SK-N-SH (cell line): ENCODE results near the gene CNTROB. TPM values are rescaled to one million over a fixed set of nuclear protein-coding genes. Genes with fewer than 3 reads are reported as not detected.

ENCODE experiments used
- CTCF ChIA-PET: fragments of 300-600, 350-600 bp; formaldehyde crosslinking; extraction: SDS; loops from one replicate; lab custom pipeline; 2021; lab: Yijun Ruan, JAX
- POLR2A ChIA-PET: fragments of 350-600 bp; sonication (Branson Sonifier 250); formaldehyde crosslinking; extraction: SDS; loops from one replicate; lab custom pipeline; 2020; ENCODE audit warnings: antibody characterized with exemption, inconsistent platforms; lab: Yijun Ruan, JAX
- DNase-seq: peaks from one replicate; pipeline ENCODE4 v3.0.0; 2012
- H2AFZ ChIP-seq: fragments of 200-600 bp; sonication (generic); 2 replicates; pipeline ENCODE4 v1.8.1; 2016; ENCODE audit warnings: antibody characterized with exemption, mild to moderate bottlenecking, low read depth
- H3F3A ChIP-seq: fragments of 200-600 bp; sonication (generic); replicated peaks from 2 replicates; pipeline ENCODE3; 2016; ENCODE audit warnings: antibody characterized with exemption, mild to moderate bottlenecking; ENCODE audit not compliant: insufficient read depth
- H3K27ac ChIP-seq, 2 experiments: fragments of 200-500 bp in 1 of 2; fragments of 200-600 bp in 1 of 2; sonication (Bioruptor generic) in 1 of 2; sonication (generic), shearing (Covaris generic) in 1 of 2; 2 replicates each; pipeline versions ENCODE4 v1.5.1 to v1.6.1; 2014 to 2016; ENCODE audit warnings: low read depth in 2 of 2, inconsistent platforms in 1 of 2, low read length in 1 of 2, mild to moderate bottlenecking in 1 of 2, mixed read lengths in 1 of 2
- H3K27me3 ChIP-seq: fragments of 200-600 bp; sonication (generic), shearing (Covaris generic); 2 replicates; pipeline ENCODE4 v1.6.1; 2016; ENCODE audit warnings: mixed run types; ENCODE audit not compliant: insufficient read depth
- H3K36me3 ChIP-seq, 2 experiments: fragments of 200-500 bp in 1 of 2; fragments of 200-600 bp in 1 of 2; sonication (Bioruptor generic) in 1 of 2; sonication (generic) in 1 of 2; replicated peaks in 1 of 2; 2 replicates each; pipeline versions ENCODE3 to v1.5.1; 2014 to 2016; ENCODE audit warnings: low read length in 1 of 2, mild to moderate bottlenecking in 1 of 2; ENCODE audit not compliant: insufficient read depth in 2 of 2, control insufficient read depth in 1 of 2
- H3K4me1 ChIP-seq, 2 experiments: fragments of 200-500 bp in 1 of 2; fragments of 200-600 bp in 1 of 2; sonication (Bioruptor generic) in 1 of 2; sonication (generic), shearing (Covaris generic) in 1 of 2; 2 replicates each; pipeline versions ENCODE4 v1.5.1 to v1.6.1; 2014 to 2016; ENCODE audit warnings: low read depth in 1 of 2, low read length in 1 of 2, mixed run types in 1 of 2; ENCODE audit not compliant: insufficient read depth in 2 of 2, control insufficient read depth in 1 of 2
- H3K4me2 ChIP-seq: fragments of 200-600 bp; sonication (generic), shearing (Covaris generic); 2 replicates; pipeline ENCODE4 v1.6.1; 2017; ENCODE audit warnings: mixed run types
- H3K4me3 ChIP-seq, 2 experiments: fragments of 200-500 bp in 1 of 2; fragments of 200-600 bp in 1 of 2; sonication (Bioruptor generic) in 1 of 2; sonication (generic), shearing (Covaris generic) in 1 of 2; 2 replicates each; pipeline versions ENCODE4 v1.5.1 to v1.8.1; 2014 to 2016; ENCODE audit warnings: low read depth in 2 of 2, inconsistent platforms in 1 of 2, low read length in 1 of 2, mild to moderate bottlenecking in 1 of 2, mixed read lengths in 1 of 2, moderate library complexity in 1 of 2
- H3K79me2 ChIP-seq: fragments of 200-600 bp; sonication (generic); 2 replicates; pipeline ENCODE4 v1.8.1; 2017; ENCODE audit warnings: mild to moderate bottlenecking; ENCODE audit not compliant: insufficient read depth
- H3K9ac ChIP-seq: fragments of 200-600 bp; sonication (generic); 2 replicates; pipeline ENCODE4 v1.6.1; 2017; ENCODE audit warnings: mixed run types
- H3K9me2 ChIP-seq: fragments of 200-600 bp; sonication (generic); 2 replicates; pipeline ENCODE4 v1.6.1; 2017; ENCODE audit warnings: mixed run types
- H3K9me3 ChIP-seq: fragments of 200-600 bp; sonication (generic); 2 replicates; pipeline ENCODE4 v1.6.1; 2017; ENCODE audit warnings: mixed run types, mild to moderate bottlenecking, moderate library complexity
- H4K20me1 ChIP-seq: fragments of 200-600 bp; sonication (generic); 2 replicates; pipeline ENCODE4 v1.6.1; 2017; ENCODE audit warnings: mild to moderate bottlenecking, mixed run types; ENCODE audit not compliant: insufficient read depth
- ELF1 ChIP-seq: IDR thresholded peaks from 2 replicates; pipeline ENCODE4 v1.4.0; 2012
- FOSL2 ChIP-seq: IDR thresholded peaks from 2 replicates; pipeline ENCODE4 v1.4.0; 2012; ENCODE audit warnings: low read depth, mild to moderate bottlenecking, moderate library complexity, borderline replicate concordance
- FOXJ3 ChIP-seq: sonication (generic); formaldehyde crosslinking; IDR thresholded peaks from 2 replicates; pipeline ENCODE4 v1.5.1; 2020; ENCODE audit warnings: mild to moderate bottlenecking, missing genetic modification reagents
- GATA2 ChIP-seq: sonication (generic); formaldehyde crosslinking; IDR thresholded peaks from 2 replicates; pipeline ENCODE4 v1.5.0; 2020; ENCODE audit warnings: mild to moderate bottlenecking, missing genetic modification reagents
- JUND ChIP-seq: IDR thresholded peaks from 2 replicates; pipeline ENCODE4 v1.4.0; 2012
- NRF1 ChIP-seq: IDR thresholded peaks from 2 replicates; pipeline ENCODE4 v1.6.1; 2012; ENCODE audit warnings: low read depth, mild to moderate bottlenecking, low read length
- PBX3 ChIP-seq: IDR thresholded peaks from 2 replicates; pipeline ENCODE4; 2012
- RAD21 ChIP-seq: IDR thresholded peaks from 2 replicates; pipeline ENCODE4 v1.6.1; 2012; ENCODE audit warnings: mild to moderate bottlenecking, low read length
- RXRA ChIP-seq: IDR thresholded peaks from 2 replicates; pipeline ENCODE4 v1.4.0; 2012; ENCODE audit warnings: low read depth, mild to moderate bottlenecking, borderline replicate concordance
- SIN3A ChIP-seq: IDR thresholded peaks from 2 replicates; pipeline ENCODE4 v1.6.1; 2012; ENCODE audit warnings: low read depth, mild to moderate bottlenecking, low read length, moderate library complexity, borderline replicate concordance
- SMC3 ChIP-seq: IDR thresholded peaks from 2 replicates; pipeline ENCODE4 v1.6.1; 2012; ENCODE audit warnings: low read depth, low read length, improper control_type of control experiment
- YY1 ChIP-seq: IDR thresholded peaks from 2 replicates; pipeline ENCODE4 v1.4.0; 2012; ENCODE audit warnings: low read depth, mild to moderate bottlenecking
- WGBS: methylation state at CpG from one replicate; pipeline ENCODE4 v1.1.6; 2017; ENCODE audit warnings: low lambda C conversion rate; 5-methylcytosine and 5-hydroxymethylcytosine counted together
- polyA plus RNA-seq, 3 experiments: library from polyadenylated mRNA; depleted of rRNA; stranded (reverse); fragments of >200 nt; gene quantifications; 2 replicates each; pipeline ENCODE4 v1.2.3, GENCODE V29; 2012
- TF ChIP-seq, protein P1 (sequence below): fragments of 150-350 bp; IDR thresholded peaks from 2 replicates; pipeline ENCODE4 v1.6.1; 2016; ENCODE audit warnings: mild to moderate bottlenecking, low read depth, low read length
- TF ChIP-seq, protein P2 (sequence below): fragments of 200-600 bp; sonication (generic); IDR thresholded peaks from 2 replicates; pipeline ENCODE4 v1.6.1; 2017; ENCODE audit warnings: antibody characterized with exemption, mild to moderate bottlenecking, moderate library complexity

The CNTROB gene
- polyA plus RNA-seq, 1 of the 3 experiments (the other 2 are of a cell fraction) = 26.3 TPM

DNA sequence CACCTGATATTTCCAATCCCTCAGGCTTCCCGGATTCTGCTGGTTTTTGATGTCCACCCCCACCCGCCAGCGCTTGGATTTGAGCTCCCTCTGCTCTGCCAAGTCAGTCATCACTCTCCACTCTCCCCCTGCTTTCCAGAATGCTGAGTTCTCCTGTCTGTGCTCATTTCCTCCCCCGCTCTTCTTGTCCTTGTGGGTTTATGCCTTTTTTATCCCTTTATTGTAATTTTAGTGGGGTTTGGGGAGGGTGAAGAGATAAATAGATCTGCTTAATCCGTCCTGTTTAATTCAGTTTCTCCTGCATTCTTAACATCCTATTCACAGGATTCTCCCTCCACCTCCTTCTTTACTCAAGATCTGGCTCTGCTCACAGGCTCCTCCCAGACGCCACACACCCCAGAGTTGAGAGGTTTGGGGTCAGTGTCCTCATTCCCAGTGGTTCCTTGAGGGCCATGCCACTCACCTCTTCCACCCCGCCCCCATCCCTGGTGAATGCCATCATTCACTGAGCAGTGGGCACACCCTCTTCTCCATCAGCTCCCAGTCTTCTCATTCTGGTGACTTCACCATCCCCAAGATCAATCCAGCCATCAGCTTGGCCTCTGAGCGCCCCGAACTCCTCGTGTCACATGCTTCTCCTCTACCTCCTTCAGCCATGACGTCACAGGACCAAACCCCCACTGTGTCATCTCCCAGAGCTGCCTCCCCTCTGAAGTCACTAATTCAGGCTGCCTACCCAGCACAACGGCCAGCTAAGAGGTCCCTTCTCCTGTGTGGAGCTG, 55.3 kb downstream of the CNTROB start:
- Histone ChIP-seq H3K36me3 (no peaks in the 10 kb centered on the region), H3K27ac (no peak overlapping the region), H3K9ac (no peak overlapping the region), H3K4me2 (no peak overlapping the region), H4K20me1 (no peaks in the 10 kb centered on the region), H3F3A (peaks cover 9% of the 10 kb centered on the region), H3K9me3 (no peaks in the 10 kb centered on the region), H3K4me1 (peaks cover 0 to 4% of the 10 kb centered on the region in 2 experiments; a peak in 1 of 4 replicates), H3K27me3 (no peaks in the 10 kb centered on the region), H2AFZ (no peak overlapping the region), H3K79me2 (no peaks in the 10 kb centered on the region), H3K4me3 (no peak overlapping the region), H3K9me2 (no peaks in the 10 kb centered on the region)
- 73% methylated on average over 12 of the region's 12 CpGs for WGBS
- no peak for DNase-seq
- CTCF ChIA-PET = interaction anchor here (0.6 to 8.6 kb wide), 16 partner anchors 9 to 166 kb away, joined by 3 to 117 read pairs (median 4); partner anchors contain the start of genes ALOX15B, NAA38 and RNF227
- POLR2A ChIA-PET = no interaction called here
- TF ChIP-seq, protein P1, sequence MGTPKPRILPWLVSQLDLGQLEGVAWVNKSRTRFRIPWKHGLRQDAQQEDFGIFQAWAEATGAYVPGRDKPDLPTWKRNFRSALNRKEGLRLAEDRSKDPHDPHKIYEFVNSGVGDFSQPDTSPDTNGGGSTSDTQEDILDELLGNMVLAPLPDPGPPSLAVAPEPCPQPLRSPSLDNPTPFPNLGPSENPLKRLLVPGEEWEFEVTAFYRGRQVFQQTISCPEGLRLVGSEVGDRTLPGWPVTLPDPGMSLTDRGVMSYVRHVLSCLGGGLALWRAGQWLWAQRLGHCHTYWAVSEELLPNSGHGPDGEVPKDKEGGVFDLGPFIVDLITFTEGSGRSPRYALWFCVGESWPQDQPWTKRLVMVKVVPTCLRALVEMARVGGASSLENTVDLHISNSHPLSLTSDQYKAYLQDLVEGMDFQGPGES = no peak
- TF ChIP-seq ELF1 (no peak), GATA2 (CRISPR knock-in tag) (no peak), FOXJ3 (no peak), RXRA (no peak), SMC3 (no peak), SIN3A (no peak), PBX3 (no peak), NRF1 (no peak), YY1 (no peak), FOSL2 (no peak), JUND (no peak), RAD21 (no peak)
- TF ChIP-seq, protein P2, sequence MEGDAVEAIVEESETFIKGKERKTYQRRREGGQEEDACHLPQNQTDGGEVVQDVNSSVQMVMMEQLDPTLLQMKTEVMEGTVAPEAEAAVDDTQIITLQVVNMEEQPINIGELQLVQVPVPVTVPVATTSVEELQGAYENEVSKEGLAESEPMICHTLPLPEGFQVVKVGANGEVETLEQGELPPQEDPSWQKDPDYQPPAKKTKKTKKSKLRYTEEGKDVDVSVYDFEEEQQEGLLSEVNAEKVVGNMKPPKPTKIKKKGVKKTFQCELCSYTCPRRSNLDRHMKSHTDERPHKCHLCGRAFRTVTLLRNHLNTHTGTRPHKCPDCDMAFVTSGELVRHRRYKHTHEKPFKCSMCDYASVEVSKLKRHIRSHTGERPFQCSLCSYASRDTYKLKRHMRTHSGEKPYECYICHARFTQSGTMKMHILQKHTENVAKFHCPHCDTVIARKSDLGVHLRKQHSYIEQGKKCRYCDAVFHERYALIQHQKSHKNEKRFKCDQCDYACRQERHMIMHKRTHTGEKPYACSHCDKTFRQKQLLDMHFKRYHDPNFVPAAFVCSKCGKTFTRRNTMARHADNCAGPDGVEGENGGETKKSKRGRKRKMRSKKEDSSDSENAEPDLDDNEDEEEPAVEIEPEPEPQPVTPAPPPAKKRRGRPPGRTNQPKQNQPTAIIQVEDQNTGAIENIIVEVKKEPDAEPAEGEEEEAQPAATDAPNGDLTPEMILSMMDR = no peak
